Activated CD4-positive, alpha-beta T cell treated with anti-CD3 and anti-CD28 coated beads for 36 hours (primary cell): ENCODE measurements around the gene SMIM1. TPM values are rescaled to one million over a fixed set of nuclear protein-coding genes. Genes with fewer than 3 reads are reported as not detected.

Experiments
- ATAC-seq: fragments of 200-7000 bp; cut with Tn5 transposase; one replicate; pipeline ENCODE4 v1.10.0; 2021; ENCODE audit warnings: mild to moderate bottlenecking, moderate library complexity
- CTCF ChIA-PET: fragments of 350-600 bp; sonication (Branson Sonifier 250); formaldehyde crosslinking; loops from one replicate; lab custom pipeline; 2021; ENCODE audit warnings: antibody characterized with exemption; lab: Charles Lee
- POLR2A ChIA-PET: fragments of 350-600 bp; sonication (Branson Sonifier 250); formaldehyde crosslinking; loops from one replicate; lab custom pipeline; 2021; ENCODE audit warnings: antibody characterized with exemption, inconsistent platforms; lab: Charles Lee
- DNase-seq: peaks from one replicate; pipeline ENCODE4 v3.0.0-alpha.2; 2020
- H3K27ac Mint-ChIP-seq: one replicate; pipeline ENCODE4 v1.8.0; 2021; ENCODE audit warnings: mixed read lengths
- H3K27me3 Mint-ChIP-seq: one replicate; pipeline ENCODE4 v1.8.0; 2021; ENCODE audit warnings: mixed read lengths
- H3K36me3 Mint-ChIP-seq: one replicate; pipeline ENCODE4 v1.8.0; 2021; ENCODE audit warnings: low read depth, mixed read lengths
- H3K4me1 Mint-ChIP-seq: one replicate; pipeline ENCODE4 v1.8.0; 2021; ENCODE audit warnings: mixed read lengths
- H3K4me3 Mint-ChIP-seq: one replicate; pipeline ENCODE4 v1.8.0; 2021; ENCODE audit warnings: mild to moderate bottlenecking, moderate library complexity, mixed read lengths
- H3K9me3 Mint-ChIP-seq: one replicate; pipeline ENCODE4 v1.8.0; 2021; ENCODE audit warnings: low read depth, mixed read lengths
- intact Hi-C, 2 experiments: fragments of 100-400 bp; cut with DNase I in 1 of 2; cut with micrococcal nuclease in 1 of 2; formaldehyde crosslinking; loops; one replicate each; pipeline versions ENCODE4 v1.14.2 to v1.15.1; 2022 to 2024; cut with DNase I, micrococcal nuclease
- total RNA-seq, 2 experiments: library from RNA; stranded (reverse); gene quantifications; one replicate each; pipeline ENCODE4 v1.2.3, GENCODE V29; 2021

The SMIM1 gene
- total RNA-seq, 2 experiments from 2014 or later = 3.0 to 4.2 TPM

DNA sequence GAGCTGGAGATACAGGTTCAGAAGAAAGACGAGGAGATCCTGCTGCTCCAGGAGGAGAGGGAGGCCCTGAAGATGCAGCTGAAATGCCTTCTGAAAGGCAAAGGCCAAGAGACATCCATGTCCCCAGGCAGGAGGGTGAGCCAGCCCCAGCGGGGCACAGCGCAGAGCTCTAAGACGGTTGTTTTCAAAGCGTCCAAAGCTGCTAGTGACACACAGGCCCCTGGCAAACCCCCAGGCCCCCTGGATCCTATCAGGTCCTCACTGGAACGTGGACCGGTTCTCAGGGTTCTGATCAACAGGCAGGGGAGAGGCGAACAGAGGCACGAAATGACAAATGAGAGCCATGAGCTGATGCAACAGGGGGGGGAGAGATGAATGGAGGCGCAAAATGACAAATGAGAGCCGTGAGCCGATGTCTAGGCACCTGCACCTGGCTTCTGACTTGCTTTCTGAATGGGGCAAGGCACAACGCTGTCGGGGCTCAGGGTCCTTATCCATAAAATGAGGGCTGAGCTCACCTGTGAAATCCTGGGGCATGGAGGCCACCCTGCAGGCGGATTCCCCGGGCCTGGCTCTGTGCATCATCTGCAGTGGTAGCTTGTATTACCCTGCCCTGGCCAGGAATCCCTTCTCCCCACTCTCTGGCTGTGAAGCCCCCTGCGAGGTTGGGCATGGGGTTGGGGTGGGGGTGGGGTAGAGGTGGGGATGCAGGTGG, 11.1 kb upstream of the SMIM1 start:
- Mint-ChIP-seq H3K27ac (no peak overlapping the region), H3K4me1 (no peaks in the 10 kb centered on the region), H3K9me3 (no peaks in the 10 kb centered on the region), H3K27me3 (peaks cover 14% of the 10 kb centered on the region), H3K4me3 (no peak overlapping the region), H3K36me3 (no peaks in the 10 kb centered on the region)
- ChIA-PET CTCF (no interaction called here), POLR2A (no interaction called here)
- DNase-seq (no peak), ATAC-seq (no peak)
- intact Hi-C loops = no loop called here

DNA sequence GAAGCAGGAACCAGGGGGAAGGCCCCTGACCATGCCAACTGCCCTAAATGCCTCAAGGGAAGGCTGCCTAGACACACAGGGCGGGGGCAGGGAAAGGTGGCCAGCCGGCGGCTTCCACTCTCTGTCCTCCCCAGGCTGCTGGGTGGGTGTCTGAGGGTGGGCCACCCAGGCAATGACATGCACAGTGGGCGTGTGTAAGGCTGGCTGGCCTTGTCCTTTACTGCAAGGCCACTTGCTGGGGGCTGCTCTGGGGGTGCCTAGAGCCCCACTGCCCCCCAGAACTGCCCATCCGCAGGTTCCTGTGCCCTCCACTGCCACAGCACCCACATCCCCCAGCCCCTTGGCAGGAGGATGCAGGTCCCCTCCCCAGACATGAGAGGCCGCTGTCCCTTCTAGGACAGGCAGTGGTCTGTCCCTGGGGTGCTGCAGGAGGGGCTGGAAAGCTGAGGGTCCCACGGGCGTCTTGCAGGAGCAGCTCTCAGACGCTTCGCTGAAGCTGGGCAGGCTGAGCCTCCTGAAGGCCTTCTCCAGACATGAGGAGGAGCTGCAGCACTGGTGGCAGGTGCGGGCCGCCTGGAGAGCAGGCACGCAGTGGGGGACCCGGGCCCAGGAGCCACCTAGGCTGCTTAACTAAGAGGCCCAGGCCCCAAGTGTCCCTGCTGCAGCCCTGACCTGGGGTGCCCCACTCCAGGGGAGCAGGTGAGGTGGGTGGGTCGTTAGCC, 10.2 kb upstream of the SMIM1 start:
- intact Hi-C loops = no loop called here
- Mint-ChIP-seq H3K36me3 (no peaks in the 10 kb centered on the region), H3K9me3 (no peaks in the 10 kb centered on the region), H3K4me1 (no peaks in the 10 kb centered on the region), H3K27me3 (peaks cover 14% of the 10 kb centered on the region), H3K4me3 (no peak overlapping the region), H3K27ac (no peak overlapping the region)
- DNase-seq (no peak), ATAC-seq (no peak)
- ChIA-PET POLR2A (no interaction called here), CTCF (no interaction called here)

DNA sequence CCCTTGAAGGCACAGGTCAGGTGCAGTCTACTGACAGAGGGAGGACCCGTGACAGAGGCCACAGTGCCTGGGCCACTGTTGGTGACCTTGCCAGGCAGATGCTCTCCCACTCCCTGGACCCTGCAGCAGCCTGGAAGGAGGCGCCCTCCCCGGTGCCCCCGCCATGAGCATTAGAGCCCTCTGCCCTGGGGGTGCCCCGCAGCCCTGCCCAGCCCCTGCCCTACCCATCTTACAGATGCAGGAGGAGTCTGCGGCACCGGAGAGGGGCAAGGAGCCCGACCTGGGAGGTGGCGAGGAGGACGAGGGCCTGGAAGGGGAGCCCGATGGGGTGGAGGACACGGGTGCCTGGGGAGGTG, 9.7 kb upstream of the SMIM1 start:
- Mint-ChIP-seq H3K27ac (no peak overlapping the region), H3K27me3 (peaks cover 14% of the 10 kb centered on the region), H3K4me1 (no peaks in the 10 kb centered on the region), H3K4me3 (no peak overlapping the region), H3K9me3 (no peaks in the 10 kb centered on the region), H3K36me3 (no peaks in the 10 kb centered on the region)
- ATAC-seq = no peak
- ChIA-PET CTCF (no interaction called here), POLR2A (no interaction called here)
- DNase-seq = no peak
- intact Hi-C loops = no loop called here

DNA sequence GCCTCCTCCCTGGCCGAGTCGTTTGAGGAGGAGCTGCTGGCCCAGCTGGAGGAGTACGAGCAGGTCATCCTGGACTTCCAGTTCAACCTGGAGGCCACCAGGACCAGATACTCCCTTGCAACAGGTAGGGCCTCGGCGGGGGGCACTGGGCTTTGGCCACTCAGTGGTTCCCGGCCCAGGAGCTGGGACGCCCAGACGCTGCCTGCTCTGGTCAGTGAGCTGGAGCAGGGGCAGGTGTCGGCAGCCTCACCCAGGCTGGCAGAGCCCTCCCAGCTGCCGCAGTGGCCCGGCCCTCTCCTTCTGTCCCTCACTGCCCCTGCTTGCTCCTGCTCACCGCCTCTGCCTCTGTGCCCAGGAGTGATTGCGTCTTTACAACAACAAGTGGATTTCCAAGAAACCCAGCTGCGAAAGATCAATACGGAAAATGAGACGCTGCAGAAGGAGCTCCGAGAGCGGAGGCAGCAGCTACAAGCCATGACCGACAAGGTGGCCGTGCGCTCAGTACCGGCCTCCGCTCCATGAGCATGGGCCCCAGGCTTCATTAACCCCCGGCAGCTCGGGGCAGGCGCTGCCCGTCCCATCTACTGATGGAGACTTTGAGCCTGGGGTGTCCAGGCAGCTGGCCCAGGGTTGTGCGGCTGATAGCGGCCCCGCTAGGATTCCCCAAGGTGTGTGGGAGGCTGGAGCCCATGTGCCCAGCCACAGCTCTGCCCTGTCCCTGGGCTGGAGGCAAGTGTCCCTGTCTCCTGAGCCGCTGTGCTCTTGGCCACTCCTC, 9.0 kb upstream of the SMIM1 start:
- ChIA-PET CTCF (no interaction called here), POLR2A (no interaction called here)
- Mint-ChIP-seq H3K9me3 (no peaks in the 10 kb centered on the region), H3K27ac (no peak overlapping the region), H3K36me3 (no peaks in the 10 kb centered on the region), H3K4me1 (no peaks in the 10 kb centered on the region), H3K4me3 (no peak overlapping the region), H3K27me3 (peaks cover 14% of the 10 kb centered on the region)
- ATAC-seq (no peak), DNase-seq (no peak)
- intact Hi-C loops = no loop called here

DNA sequence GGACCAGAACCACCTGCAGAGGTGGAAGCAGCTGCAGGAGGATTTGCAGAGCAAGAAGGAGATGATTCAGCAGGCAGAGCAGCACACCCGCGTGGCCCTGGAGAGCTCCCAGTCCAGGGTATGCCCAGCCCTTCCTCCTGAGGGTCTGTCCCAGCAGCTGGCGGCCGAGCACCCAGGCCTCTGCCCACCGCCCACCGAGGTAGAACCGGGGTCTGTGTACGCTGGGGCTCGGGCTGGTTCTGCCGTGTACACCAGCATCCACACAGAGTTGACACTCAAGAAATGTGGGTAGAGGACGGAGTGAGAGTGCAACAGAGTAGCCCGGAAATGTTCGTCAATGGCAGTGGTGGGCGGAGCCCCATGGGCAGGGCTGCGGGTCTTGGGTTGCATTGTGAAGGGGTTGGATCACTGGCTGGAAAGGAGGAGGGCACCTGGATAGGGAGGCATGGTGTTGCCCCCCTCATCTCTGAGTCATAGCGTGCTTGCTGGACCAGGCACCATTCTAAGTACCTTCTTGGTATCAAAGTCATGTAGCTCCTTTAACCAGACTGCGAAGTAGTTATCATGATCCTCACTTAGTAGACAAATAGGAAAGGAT, 5.1 kb upstream of the SMIM1 start:
- Mint-ChIP-seq H3K27ac (no peak overlapping the region), H3K36me3 (no peaks in the 10 kb centered on the region), H3K4me3 (no peak overlapping the region), H3K9me3 (no peaks in the 10 kb centered on the region), H3K27me3 (peaks cover 2% of the 10 kb centered on the region), H3K4me1 (peaks cover 7% of the 10 kb centered on the region)
- intact Hi-C loops = no loop called here
- POLR2A ChIA-PET = interaction anchor here (1.1 kb wide), 1 partner anchor 10 kb away, joined by 6 read pairs; no protein-coding TSS in a partner anchor
- ATAC-seq = no peak
- CTCF ChIA-PET = interaction anchor here (0.6 kb wide), 1 partner anchor 1219 kb away, joined by 3 read pairs; no protein-coding TSS in a partner anchor
- DNase-seq = no peak

DNA sequence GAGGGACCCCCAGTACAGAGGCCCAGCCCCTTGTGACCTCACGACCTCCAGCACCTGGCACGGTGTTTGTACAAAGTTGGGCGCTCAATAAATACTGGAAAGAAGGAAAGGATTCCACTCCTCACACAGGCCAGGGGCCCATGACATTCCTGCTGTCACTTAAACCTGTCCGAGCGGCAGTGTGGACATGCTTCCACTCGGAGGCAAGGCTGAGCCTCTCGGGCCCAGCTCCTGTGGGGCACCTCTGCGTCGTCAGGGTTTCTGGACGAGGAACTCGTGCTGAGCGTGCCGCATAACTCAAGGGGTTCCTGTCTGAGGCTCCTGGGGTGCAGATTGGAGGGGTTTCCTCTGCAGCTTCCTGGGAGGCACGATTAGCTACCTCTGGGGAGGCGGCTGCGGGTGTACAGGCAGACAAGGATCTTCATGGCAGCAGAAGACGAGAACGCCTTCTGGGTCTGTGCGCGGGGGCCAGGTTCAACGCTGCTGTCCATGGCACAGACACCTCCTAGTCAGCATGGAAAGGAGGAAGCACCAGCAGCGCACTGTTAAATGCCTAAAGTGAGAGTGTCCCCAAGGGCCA, 3.6 kb upstream of the SMIM1 start:
- no peak for DNase-seq
- ChIA-PET CTCF (interaction anchor here (0.7 kb wide), 1 partner anchor 959 kb away, joined by 3 read pairs; no protein-coding TSS in a partner anchor), POLR2A (no interaction called here)
- H3K9me3 Mint-ChIP-seq = no peaks in the 10 kb centered on the region
- H3K4me3 Mint-ChIP-seq = no peak overlapping the region
- H3K36me3 Mint-ChIP-seq = no peaks in the 10 kb centered on the region
- no peak for ATAC-seq
- peaks cover 2% of the 10 kb centered on the region for H3K27me3 Mint-ChIP-seq
- peaks cover 7% of the 10 kb centered on the region for H3K4me1 Mint-ChIP-seq
- intact Hi-C loops = no loop called here
- no peak overlapping the region for H3K27ac Mint-ChIP-seq

DNA sequence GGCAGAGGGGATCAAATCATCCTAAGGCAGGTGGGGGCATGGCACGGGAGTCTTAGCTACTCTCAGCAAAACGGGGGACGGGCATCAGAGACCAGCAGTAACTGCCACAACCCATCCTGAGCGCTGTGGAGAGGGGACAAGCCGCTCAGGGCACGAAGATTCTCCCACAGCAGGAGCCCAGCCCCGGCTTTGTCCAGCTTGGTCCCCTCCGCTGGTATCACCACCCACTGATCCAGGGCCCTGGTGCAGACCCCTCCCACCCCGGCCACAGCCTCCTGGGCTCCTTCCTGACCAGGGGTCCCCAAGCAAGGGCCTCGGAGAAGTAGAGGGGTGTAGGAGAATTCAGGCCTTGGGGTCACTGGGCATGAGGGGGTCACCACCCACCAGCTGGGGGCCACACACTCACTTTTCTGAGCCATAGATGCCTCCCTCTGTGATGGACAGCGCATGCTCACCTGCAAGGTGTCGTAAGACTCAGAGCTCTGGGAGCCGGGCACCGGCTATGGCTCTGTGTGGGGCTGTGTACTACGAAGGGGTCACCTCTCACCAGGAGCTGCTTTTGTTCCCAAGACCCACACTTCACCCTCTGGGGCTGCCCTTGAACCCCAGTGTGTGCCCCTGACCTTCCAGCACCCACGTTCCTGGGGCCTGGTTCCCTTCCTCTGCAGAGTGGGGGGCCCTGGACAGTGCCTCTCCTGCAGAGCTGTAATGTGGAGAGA, 2.3 kb upstream of the SMIM1 start:
- intact Hi-C loops = loop anchor here in 1 of 2 experiments (5.0 to 10.0 kb wide), 2 partner anchors 1125 to 1183 kb away; partner anchors contain the start of gene PRXL2B
- H3K27ac Mint-ChIP-seq = no peak overlapping the region
- H3K27me3 Mint-ChIP-seq = no peaks in the 10 kb centered on the region
- POLR2A ChIA-PET = no interaction called here
- H3K9me3 Mint-ChIP-seq = no peaks in the 10 kb centered on the region
- DNase-seq = no peak
- CTCF ChIA-PET = no interaction called here
- peak overlapping the region; percentile 70 for H3K4me3 Mint-ChIP-seq
- no peaks in the 10 kb centered on the region for H3K36me3 Mint-ChIP-seq
- H3K4me1 Mint-ChIP-seq = peaks cover 7% of the 10 kb centered on the region
- no peak for ATAC-seq

DNA sequence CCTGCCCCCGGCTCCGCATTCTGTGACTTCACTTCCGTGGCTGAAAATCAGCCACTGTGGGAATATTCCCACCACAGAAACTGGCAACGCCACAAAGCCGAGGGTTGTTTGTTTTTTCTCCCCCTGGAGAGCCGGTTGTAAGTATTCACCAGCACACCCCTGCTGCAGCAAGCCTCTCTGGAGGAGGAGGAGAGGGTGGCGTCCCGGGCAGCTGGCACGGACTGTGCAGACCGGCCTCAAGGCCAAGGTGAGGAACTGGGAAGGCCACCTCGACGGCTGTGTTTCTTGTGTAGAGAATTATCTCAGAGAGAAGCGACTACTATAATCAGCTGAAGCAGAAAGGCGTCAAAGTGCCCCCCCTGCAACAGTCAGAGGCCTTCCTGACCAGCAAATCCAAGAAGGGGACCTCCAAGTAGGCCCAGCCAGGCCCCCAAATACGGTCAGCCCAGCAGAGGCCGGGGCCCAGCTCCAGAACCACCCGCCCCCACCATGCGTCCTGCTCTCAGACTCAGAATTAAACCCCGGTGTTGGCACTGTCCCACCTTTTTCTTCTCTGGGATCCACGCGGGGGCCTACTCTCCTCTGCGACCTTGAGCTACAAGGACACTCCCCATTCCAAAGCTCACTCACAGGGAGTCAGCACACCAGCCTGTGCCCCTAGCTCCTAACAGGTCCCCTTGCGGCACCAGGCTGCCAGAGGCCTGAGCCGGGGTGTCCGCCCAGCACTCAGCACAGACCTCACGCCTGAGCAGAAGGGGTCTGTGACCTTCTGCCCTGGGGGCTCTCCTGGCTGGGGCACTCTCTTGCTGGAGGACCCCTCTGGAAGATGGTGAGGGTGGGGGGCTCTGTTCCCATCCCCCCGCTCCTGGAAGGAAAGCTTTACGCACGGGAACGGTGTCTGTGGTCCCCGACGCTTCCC, 1.2 kb upstream of the SMIM1 start:
- DNase-seq (no peak), ATAC-seq (no peak)
- Mint-ChIP-seq H3K9me3 (no peaks in the 10 kb centered on the region), H3K27ac (peak overlapping the region; percentile 78), H3K4me3 (peak overlapping the region; percentile 70), H3K27me3 (no peaks in the 10 kb centered on the region), H3K36me3 (no peaks in the 10 kb centered on the region), H3K4me1 (peaks cover 10% of the 10 kb centered on the region)
- intact Hi-C loops = loop anchor here (1.0 to 10.0 kb wide), 9 partner anchors 24 to 1184 kb away; partner anchors contain the start of genes C1orf174 (in 2 of the 2), CEP104 (in 2 of the 2), DFFB (in 2 of the 2) and LRRC47 (in 1 of the 2)
- POLR2A ChIA-PET = no interaction called here
- CTCF ChIA-PET = no interaction called here

DNA sequence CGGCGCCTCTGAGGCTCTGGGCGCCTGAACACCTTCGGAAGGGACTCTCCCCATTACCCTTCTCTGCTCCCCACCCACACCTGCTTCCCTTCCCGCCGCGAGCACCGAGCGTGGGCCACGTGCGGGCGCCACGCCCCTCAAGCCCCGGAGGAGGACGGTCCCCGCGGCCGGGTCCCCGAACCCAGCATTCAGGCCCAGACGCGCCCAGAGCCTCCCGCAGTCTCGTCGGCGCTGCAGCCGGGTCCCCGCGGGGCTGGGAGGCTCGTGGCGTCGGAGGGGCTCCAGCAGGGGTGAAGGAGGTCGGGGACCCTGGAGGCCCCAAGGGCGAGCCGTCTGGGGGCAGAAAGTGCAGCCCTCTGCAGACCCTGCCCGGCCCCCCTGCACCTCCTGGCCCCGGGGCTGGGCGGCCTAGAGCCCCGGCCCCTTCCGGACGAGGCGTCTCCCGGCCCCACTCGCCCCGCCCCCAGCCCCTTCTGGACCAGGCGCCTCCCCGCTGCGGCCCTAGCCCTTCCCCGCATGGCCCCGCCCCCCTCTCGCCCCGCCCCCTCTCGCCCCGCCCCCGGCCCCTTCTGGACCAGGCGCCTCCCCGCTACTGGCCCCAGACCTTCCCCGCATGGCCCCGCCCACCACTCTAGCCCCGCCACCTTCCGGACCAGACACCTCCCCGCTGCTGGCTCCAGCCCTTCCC, 378 bp upstream of the SMIM1 start:
- H3K9me3 Mint-ChIP-seq = no peaks in the 10 kb centered on the region
- peak; percentile 81 for ATAC-seq
- H3K36me3 Mint-ChIP-seq = no peaks in the 10 kb centered on the region
- H3K27ac Mint-ChIP-seq = peak overlapping the region; percentile 78
- H3K4me1 Mint-ChIP-seq = peaks cover 10% of the 10 kb centered on the region
- POLR2A ChIA-PET = no interaction called here
- peak overlapping the region; percentile 70 for H3K4me3 Mint-ChIP-seq
- H3K27me3 Mint-ChIP-seq = no peaks in the 10 kb centered on the region
- intact Hi-C loops = loop anchor here (1.0 to 10.0 kb wide), 9 partner anchors 24 to 1185 kb away; partner anchors contain the start of genes C1orf174 (in 2 of the 2), CEP104 (in 2 of the 2), DFFB (in 2 of the 2) and LRRC47 (in 1 of the 2)
- CTCF ChIA-PET = no interaction called here
- DNase-seq = peak; percentile 94
